ENCODE data around the gene NAXD.

GRCh38 chr13:110618780-110619179 is 3.4 kb downstream of the NAXD start:
- TF ChIP-seq POLR2A (IDR thresholded peaks at IDR 0.05; ENCODE audit: low read length) = no peak
- TF ChIP-seq GATA1 (IDR thresholded peaks at IDR 0.05; ENCODE audit: low read depth, low read length) = no peak
